ENCODE results near the gene METTL2B. TPM values are rescaled to one million over a fixed set of nuclear protein-coding genes. Genes with fewer than 3 reads are reported as not detected.
"Not testable (repeated sequence)": the region's sequence is repeated elsewhere in the genome, so short reads cannot be mapped to it uniquely, and the experiment has no call there.

The METTL2B gene
- polyA plus RNA-seq (2012; ENCODE audit: insufficient read depth, insufficient read length, low read depth), result 25.2 TPM

GRCh38 chr7:128476402-128477335 is at the start of gene METTL2B:
METTL2B (plus strand) TSS chr7:128476748; CDS start chr7:128476766, 18 bp downstream.
- DNase-seq, result peak; percentile 97
- H3K4me1 ChIP-seq, H3K27me3 ChIP-seq, H3K36me3 ChIP-seq, H3K9me3 ChIP-seq: not testable (repeated sequence)
- peak within 1 kb of the TSS; percentile 90 for H3K4me3 ChIP-seq (ENCODE audit: low read depth, low read length)
- TF ChIP-seq CTCF (IDR thresholded peaks at IDR 0.05; ENCODE audit: low read depth, low read length), result peak; percentile 45

- H3K36me3 ChIP-seq, result no peaks in the 10 kb centered on the region
- no peaks in the 10 kb centered on the region for H3K9me3 ChIP-seq
- H3K4me3 ChIP-seq (ENCODE audit: low read depth, low read length), result no peak overlapping the region
- H3K4me1 ChIP-seq, result peaks cover 12% of the 10 kb centered on the region
- peak; percentile 70 for TF ChIP-seq CTCF (IDR thresholded peaks at IDR 0.05; ENCODE audit: low read depth, low read length)
- H3K27me3 ChIP-seq, result no peaks in the 10 kb centered on the region
- peak; percentile 44 for DNase-seq
Measured at GRCh38 chr7:128427289-128427891, 49.2 kb upstream of the METTL2B start.

- Histone ChIP-seq H3K9me3 (no peaks in the 10 kb centered on the region), H3K27me3 (no peaks in the 10 kb centered on the region), H3K4me1 (peaks cover 2% of the 10 kb centered on the region), H3K4me3 (ENCODE audit: low read depth, low read length) (no peak overlapping the region), H3K36me3 (no peaks in the 10 kb centered on the region)
- TF ChIP-seq CTCF (IDR thresholded peaks at IDR 0.05; ENCODE audit: low read depth, low read length), result peak; percentile 31
- DNase-seq, result no peak
Measured at GRCh38 chr7:128430207-128430606, 46.3 kb upstream of the METTL2B start.

- H3K4me3 ChIP-seq (ENCODE audit: low read depth, low read length), result no peak overlapping the region
- no peaks in the 10 kb centered on the region for H3K36me3 ChIP-seq
- peaks cover 2% of the 10 kb centered on the region; the same call in 1 of the 2 replicates for H3K4me1 ChIP-seq
- H3K27me3 ChIP-seq, result no peaks in the 10 kb centered on the region
- TF ChIP-seq CTCF (IDR thresholded peaks at IDR 0.05; ENCODE audit: low read depth, low read length), result no peak
- no peaks in the 10 kb centered on the region for H3K9me3 ChIP-seq
- DNase-seq, result no peak
Measured at GRCh38 chr7:128431221-128431620, 45.3 kb upstream of the METTL2B start.

GRCh38 chr7:128431754-128432153 is 44.8 kb upstream of the METTL2B start:
- Histone ChIP-seq H3K36me3 (no peaks in the 10 kb centered on the region), H3K4me3 (ENCODE audit: low read depth, low read length) (no peak overlapping the region), H3K4me1 (peaks cover 2% of the 10 kb centered on the region; the same call in 1 of the 2 replicates), H3K27me3 (no peaks in the 10 kb centered on the region), H3K9me3 (no peaks in the 10 kb centered on the region)
- TF ChIP-seq CTCF (IDR thresholded peaks at IDR 0.05; ENCODE audit: low read depth, low read length), result no peak
- DNase-seq, result no peak

All from BE2C (cell line).